Activated T-cell treated with anti-CD3 and anti-CD28 coated beads, Interleukin-2, amount 50 U/mL, for 4 hours (primary cell): ENCODE measurements around the gene MYLK4. TPM values are rescaled to one million over a fixed set of nuclear protein-coding genes. Genes with fewer than 3 reads are reported as not detected.
"Not testable (repeated sequence)": the region's sequence is repeated elsewhere in the genome, so short reads cannot be mapped to it uniquely, and the experiment has no call there.

ENCODE experiments used
- ATAC-seq, 2 donors: fragments of 200-7000 bp; cut with Tn5 transposase; one replicate each; pipeline ENCODE4 v1.10.0; 2021
- DNase-seq: peaks from one replicate; pipeline ENCODE4 v3.0.0-alpha.2; 2020
- H3K27me3 Mint-ChIP-seq: one replicate; pipeline ENCODE4 v1.8.0; 2021; ENCODE audit warnings: low read depth, mixed read lengths
- H3K36me3 Mint-ChIP-seq: one replicate; pipeline ENCODE4 v1.8.0; 2022; ENCODE audit warnings: mixed read lengths; ENCODE audit not compliant: insufficient read depth
- H3K4me1 Mint-ChIP-seq: one replicate; pipeline ENCODE4 v1.8.0; 2021; ENCODE audit warnings: low read depth, mixed read lengths
- H3K4me3 Mint-ChIP-seq: one replicate; pipeline ENCODE4 v1.8.0; 2021; ENCODE audit warnings: mild to moderate bottlenecking, moderate library complexity, mixed read lengths
- H3K9me3 Mint-ChIP-seq: one replicate; pipeline ENCODE4 v1.8.0; 2021; ENCODE audit warnings: mixed read lengths
- total RNA-seq, 3 donors: library from RNA; stranded (reverse); gene quantifications; one replicate each; pipeline ENCODE4 v1.2.1, GENCODE V29; 2021

The MYLK4 gene
- total RNA-seq, 3 donors from 2014 or later: 0.08 to 0.18 (median 0.11) TPM

DNA sequence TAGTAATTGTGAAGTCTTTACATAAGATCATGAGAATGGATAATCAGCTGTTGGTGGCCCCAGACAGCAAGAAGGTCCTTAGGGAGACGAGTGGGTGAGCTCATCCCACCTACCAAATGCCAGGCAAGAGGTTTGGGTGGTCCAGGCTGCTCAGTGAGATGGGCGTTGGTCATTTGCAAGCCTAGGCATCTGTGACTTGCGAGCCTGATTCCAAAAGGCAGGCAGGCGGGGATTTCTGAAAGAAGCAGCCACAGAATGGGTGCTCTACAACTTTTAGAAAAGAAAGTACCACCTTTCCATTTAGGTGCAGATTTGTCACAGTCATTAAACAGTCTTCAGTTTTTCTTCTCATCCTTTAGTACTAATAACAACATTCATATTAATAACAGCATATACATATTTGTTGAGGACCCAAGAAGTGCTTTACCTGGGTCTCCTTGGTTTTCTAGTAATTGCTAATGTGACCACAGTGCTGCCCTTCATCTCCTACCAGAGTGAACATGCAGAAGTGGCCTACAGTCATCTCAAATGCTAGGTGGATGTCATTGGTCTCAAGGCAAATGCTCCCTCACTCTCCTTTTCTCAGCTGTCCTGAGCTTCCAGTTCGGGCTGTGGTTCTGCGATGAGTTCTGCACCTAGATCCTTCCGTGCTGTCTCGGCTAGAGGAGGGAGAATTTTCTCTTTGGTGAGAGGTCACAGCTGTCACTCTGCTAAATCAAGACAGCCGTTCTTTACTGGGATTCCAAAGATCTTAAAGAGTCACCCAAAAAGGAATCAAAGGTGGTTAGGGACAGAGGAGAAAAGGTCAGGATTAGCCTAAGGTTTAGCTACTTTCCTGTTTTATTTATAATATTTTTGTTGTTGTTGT lies 17.2 kb upstream of the MYLK4 start:
- no peak for DNase-seq
- Mint-ChIP-seq H3K4me1 (peaks cover 51% of the 10 kb centered on the region), H3K9me3 (no peaks in the 10 kb centered on the region), H3K36me3 (peaks cover 14% of the 10 kb centered on the region), H3K4me3 (peak overlapping the region; percentile 93), H3K27me3 (no peaks in the 10 kb centered on the region)
- ATAC-seq: no peak

DNA sequence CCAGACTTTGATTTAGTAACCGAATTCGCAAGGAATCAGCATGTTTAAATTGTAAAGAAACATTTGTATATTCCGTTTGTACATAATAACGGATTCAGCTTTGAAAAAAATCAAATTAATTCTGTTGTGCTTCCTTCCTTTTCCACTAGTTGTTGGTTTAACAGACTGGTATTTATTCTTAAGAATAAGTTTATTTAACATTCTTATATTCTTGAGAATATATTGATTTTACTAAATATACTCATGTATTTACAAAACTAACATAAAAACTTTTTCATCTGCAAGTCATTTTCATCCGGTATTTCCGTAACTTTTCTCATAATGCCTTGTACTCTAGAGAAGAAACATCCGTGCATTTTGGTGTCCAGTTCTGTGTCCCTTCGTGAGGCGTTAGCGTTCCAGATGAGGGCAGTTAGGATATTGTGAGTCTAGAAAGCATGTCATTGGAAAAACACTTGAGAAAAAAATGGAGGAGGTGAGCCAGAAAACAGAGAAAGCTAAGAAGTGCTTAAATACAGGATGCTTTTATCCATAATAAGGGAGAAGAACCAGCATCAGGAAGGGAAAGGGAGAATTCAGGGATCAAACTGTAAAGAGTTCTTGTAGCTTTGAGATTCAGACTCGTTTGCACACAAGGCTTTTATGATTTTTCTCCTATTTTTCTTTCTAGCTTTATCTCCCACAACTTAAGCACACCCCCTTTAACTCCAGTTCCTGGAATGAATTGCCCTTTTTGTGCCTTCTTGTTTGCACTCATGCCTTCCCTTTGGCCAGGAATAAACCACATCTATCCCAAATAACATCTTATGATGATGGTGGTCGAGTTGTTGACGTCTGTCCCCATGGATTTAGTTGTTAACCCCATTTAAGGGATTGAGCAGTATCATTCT lies 16.3 kb upstream of the MYLK4 start:
- peaks cover 14% of the 10 kb centered on the region for H3K36me3 Mint-ChIP-seq
- DNase-seq: no peak
- no peaks in the 10 kb centered on the region for H3K27me3 Mint-ChIP-seq
- peak overlapping the region; percentile 93 for H3K4me3 Mint-ChIP-seq
- H3K4me1 Mint-ChIP-seq: peaks cover 48% of the 10 kb centered on the region
- ATAC-seq: no peak
- H3K9me3 Mint-ChIP-seq: no peaks in the 10 kb centered on the region

DNA sequence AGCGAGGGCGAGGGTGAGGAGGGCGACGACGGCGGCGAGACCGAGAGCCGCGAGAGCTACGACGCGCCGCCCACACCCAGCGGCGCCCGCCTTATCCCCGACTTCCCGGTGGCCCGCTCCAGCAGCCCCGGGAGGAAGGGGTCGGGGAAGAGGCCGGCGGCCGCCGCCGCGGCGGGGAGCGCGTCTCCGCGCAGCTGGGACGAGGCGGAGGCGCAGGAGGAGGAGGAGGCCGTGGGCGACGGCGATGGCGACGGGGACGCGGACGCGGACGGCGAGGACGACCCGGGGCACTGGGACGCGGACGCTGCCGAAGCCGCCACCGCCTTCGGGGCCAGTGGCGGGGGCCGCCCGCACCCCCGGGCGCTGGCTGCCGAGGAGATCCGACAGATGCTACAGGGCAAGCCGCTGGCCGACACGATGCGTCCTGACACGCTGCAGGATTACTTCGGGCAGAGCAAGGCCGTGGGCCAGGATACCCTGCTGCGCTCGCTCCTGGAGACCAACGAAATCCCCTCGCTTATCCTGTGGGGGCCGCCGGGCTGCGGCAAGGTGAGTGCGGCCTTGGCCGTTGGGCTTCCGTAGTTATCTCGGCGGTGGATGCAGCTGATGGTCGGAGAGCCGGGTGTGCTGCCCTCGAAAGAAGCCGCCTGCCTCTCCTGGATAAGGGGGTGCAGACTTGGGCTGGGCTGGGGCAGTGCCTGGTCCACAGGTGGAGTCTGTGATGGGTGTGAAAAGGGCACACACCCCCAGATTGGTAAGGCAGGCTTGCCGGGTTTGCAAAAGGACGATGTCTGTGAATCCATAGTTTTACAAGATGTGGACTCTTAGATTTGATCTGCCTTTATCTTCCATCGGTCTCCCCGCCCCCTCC lies 15.4 kb upstream of the MYLK4 start:
- H3K36me3 Mint-ChIP-seq: peaks cover 12% of the 10 kb centered on the region
- H3K27me3 Mint-ChIP-seq: no peaks in the 10 kb centered on the region
- peaks cover 46% of the 10 kb centered on the region for H3K4me1 Mint-ChIP-seq
- H3K4me3 Mint-ChIP-seq: peak overlapping the region; percentile 93
- peak; percentile 37 for DNase-seq
- peak in 1 of 2 donors; percentile 35 for ATAC-seq
- no peaks in the 10 kb centered on the region for H3K9me3 Mint-ChIP-seq

DNA sequence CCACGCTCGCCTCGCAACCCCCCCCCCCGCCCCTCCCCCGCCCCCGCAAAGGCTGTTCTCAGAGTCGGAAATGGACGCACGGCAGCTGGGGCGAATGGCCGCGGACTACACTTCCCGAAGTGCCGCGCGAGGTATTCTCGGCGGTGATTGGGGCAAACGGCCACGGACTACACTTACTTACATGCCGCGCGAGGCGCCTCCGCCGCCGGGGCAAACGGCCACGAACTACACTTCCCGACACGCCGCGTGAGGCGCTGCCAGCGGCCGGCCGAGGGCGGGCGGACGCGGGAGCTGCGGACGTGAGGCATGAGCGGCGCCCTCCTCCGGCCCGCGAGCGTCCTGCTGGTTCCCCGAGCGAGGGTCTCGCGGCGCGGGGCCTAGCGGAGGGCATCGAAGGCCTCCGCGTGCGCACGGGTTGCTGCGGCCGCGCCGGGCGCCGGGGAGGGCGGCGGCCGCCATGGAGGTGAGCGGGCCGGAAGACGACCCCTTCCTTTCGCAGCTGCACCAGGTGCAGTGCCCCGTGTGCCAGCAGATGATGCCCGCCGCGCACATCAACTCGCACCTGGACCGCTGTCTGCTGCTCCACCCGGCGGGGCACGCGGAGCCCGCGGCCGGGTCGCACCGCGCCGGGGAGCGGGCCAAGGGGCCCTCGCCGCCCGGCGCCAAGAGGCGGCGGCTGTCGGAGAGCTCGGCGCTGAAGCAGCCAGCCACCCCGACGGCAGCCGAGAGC lies 14.6 kb upstream of the MYLK4 start, which contains the start of gene WRNIP1:
Gene WRNIP1 (plus strand): TSS at position 228 of the 730 bp plus-strand sequence. CDS start 230 bp downstream, at position 458.
- Mint-ChIP-seq H3K4me1 (peaks cover 46% of the 10 kb centered on the region), H3K9me3 (no peaks in the 10 kb centered on the region), H3K36me3 (peaks cover 9% of the 10 kb centered on the region), H3K27me3 (no peaks in the 10 kb centered on the region), H3K4me3 (peak within 1 kb of the TSS; percentile 93)
- ATAC-seq (peak; percentile 91 to 93), DNase-seq (peak; percentile 93)

DNA sequence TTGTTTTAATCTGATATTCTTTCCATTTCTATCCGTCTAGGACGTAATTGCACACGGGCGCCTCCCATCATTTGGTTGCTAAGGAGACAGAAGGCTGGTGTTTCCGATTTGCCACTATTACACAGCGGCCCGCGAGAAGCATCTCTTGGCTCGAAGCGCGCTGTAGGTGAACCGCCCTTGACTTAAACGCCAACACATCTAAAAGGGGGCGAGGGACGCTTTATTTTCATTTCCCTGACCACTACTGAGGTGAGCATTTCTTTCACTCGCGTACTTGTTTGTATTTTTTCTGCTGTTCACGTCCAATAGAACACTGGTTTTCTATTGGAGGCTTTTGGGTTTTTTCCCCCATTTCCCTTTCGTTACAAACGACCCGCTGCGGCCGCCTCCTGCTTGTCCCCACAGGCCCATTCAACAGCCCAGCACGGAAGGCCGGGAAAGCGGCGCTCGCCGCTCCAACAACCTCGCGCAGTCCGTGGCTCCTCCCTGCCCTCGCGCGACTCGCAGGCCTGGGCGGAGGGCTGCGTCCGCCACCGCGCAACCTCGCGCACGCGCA lies 14.0 kb upstream of the MYLK4 start:
- Mint-ChIP-seq H3K27me3 (no peaks in the 10 kb centered on the region), H3K9me3 (no peaks in the 10 kb centered on the region), H3K4me1 (peaks cover 40% of the 10 kb centered on the region), H3K36me3 (peaks cover 5% of the 10 kb centered on the region), H3K4me3 (peak overlapping the region; percentile 89)
- peak; percentile 74 to 75 for ATAC-seq
- peak; percentile 54 for DNase-seq

DNA sequence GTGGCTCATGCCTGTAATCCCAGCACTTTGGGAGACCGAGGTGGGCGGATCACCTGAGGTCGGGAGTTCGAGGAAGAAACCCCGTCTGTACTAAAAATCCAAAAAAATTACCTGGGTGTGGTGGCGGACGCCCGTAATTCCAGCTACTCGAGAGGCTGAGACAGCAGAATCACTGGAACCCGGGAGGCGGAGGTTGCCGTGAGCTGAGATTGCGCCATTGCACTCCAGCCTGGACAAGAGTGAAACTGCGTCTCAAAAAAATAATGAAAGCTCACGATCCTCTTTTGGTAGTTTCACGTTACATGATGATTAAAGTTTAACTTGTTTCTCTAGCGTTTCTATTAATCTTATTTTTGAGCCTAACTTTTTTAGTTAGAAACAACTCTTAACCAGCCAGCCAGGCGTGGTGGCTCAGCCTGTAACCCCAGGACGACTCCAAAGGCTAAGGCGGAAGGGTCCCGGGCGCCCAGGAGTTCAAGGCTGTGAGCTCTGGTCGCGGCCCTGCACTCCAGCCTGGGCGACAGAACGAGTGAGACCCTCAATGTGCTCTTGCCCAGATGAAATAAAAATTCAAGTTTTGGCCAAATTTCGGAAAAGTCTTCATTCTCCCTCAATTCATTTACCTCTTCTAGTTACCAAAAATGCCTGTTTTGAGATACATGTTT lies 13.3 kb upstream of the MYLK4 start:
- peaks cover 5% of the 10 kb centered on the region for H3K36me3 Mint-ChIP-seq
- no peaks in the 10 kb centered on the region for H3K9me3 Mint-ChIP-seq
- DNase-seq (no peak), ATAC-seq (no peak)
- H3K4me1 Mint-ChIP-seq: peaks cover 37% of the 10 kb centered on the region
- H3K27me3 Mint-ChIP-seq: no peaks in the 10 kb centered on the region
- H3K4me3 Mint-ChIP-seq: peak overlapping the region; percentile 89

DNA sequence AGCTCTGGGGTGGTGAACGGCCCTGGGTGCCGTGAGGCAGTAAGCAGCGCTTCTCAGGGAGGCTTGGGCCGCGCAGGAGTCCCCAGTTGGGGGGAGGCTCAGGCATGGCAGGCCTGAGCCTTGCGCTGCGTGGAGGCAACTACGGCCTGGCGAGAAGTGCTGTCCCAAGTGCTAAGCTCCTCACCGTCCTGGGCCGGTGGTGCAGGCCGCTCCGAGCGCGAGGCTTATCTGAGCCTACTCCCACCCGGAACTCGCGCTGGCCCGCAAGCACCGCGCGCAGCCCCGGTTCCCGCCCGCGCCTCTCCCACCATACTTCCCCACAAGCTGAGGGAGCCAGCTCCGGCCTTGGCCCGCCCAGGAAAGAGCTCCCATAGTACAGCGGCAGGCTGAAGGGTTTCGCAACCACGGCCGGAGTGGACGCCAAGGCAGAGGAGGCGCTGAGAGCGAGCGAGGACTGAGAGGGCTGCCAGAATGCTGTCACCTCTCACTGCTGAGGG lies 12.7 kb upstream of the MYLK4 start:
- H3K27me3 Mint-ChIP-seq: peaks cover 2% of the 10 kb centered on the region
- H3K9me3 Mint-ChIP-seq: no peaks in the 10 kb centered on the region
- peak overlapping the region; percentile 89 for H3K4me3 Mint-ChIP-seq
- peaks cover 2% of the 10 kb centered on the region for H3K36me3 Mint-ChIP-seq
- H3K4me1 Mint-ChIP-seq: peaks cover 31% of the 10 kb centered on the region
- DNase-seq (no peak), ATAC-seq (no peak)

DNA sequence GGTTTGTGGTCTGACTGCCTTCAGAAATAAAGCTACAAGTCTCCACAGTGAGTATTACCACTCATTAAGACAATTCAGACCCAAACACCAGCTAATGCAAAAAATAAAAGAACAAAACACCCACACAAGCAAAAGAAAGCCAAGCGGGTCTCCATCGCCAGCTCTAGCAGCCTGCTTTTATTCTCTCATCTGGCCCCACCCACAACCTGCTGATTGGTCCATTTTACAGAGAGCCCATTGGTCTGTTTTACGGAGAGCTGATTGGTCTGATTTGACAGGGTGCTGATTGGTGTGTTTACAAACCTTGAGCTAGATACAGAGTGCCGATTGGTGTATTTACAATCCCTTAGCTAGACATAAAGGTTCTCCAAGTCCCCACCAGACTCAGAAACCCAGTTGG lies 12.1 kb upstream of the MYLK4 start:
- H3K9me3 Mint-ChIP-seq, DNase-seq, H3K4me3 Mint-ChIP-seq, ATAC-seq, H3K27me3 Mint-ChIP-seq, H3K36me3 Mint-ChIP-seq: not testable (repeated sequence)
- H3K4me1 Mint-ChIP-seq: peaks cover 26% of the 10 kb centered on the region

DNA sequence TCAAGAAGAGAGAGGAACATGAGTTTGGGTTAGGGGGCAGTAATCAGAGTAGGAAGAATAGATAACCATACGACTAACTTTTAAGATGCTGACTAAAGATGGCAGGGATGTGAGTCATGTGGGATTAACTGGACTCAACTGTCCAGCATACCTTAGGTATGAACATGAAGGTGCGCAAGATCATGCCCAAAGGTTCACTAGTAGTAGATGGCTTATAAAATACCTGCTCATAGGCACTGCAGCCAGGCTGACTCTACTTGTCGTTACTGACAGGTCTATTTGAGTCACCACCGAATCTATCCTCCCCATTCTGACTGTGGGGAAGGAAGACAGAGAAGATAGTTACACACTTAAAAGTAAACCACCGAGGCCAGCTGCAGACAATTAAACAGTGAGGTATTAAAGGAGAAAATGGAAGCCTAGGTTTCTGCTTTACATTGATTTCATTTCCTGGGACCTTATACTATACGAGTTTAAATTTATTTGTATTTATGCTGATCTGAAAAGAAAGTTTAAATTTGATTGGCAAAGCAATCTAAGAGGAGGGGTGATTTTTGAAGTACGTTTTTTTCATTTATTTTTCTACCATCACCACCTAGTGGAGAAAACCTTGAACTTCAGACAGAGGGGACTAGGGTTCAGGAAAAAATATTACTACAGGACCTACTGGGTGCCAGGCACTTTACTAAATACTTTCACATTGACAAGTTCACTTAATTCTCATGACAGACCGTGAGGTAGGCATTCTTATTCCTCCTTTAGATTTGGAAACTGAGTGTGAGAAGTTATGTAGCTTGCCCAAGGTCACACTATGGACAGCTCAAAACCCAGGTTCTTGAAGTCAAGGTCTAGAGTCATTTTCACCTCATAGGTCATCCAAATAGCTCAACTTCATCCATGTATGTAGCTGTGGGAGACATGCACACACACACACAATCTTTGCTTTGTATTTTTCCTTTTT lies 10.4 kb upstream of the MYLK4 start:
- DNase-seq: no peak
- peaks cover 4% of the 10 kb centered on the region for H3K27me3 Mint-ChIP-seq
- ATAC-seq: no peak
- H3K4me3 Mint-ChIP-seq: peak overlapping the region; percentile 74
- no peaks in the 10 kb centered on the region for H3K36me3 Mint-ChIP-seq
- peaks cover 16% of the 10 kb centered on the region for H3K4me1 Mint-ChIP-seq
- no peaks in the 10 kb centered on the region for H3K9me3 Mint-ChIP-seq

DNA sequence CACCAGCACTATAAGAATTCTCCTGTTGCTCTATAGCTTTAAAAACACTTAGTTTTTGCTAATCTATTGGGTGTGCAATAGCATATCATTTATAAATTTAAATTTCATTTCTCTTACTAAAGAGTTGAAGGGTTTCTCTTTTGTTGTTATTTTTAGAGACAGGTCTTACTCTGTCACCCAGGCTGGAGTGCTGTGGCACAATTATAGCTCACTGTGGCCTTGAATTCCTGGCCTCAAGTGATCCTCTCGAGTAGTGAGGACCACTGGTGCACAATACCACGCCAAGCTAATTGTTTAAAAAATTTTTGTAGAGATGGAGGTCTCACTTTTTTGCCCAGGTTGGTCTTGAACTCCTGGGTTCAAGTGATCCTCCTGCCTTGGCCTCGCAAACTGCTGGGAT lies 8.3 kb upstream of the MYLK4 start:
- no peak for DNase-seq
- no peak for ATAC-seq
- H3K4me1 Mint-ChIP-seq: peaks cover 7% of the 10 kb centered on the region
- H3K36me3 Mint-ChIP-seq: no peaks in the 10 kb centered on the region
- no peak overlapping the region for H3K4me3 Mint-ChIP-seq
- peaks cover 14% of the 10 kb centered on the region for H3K27me3 Mint-ChIP-seq
- no peaks in the 10 kb centered on the region for H3K9me3 Mint-ChIP-seq

DNA sequence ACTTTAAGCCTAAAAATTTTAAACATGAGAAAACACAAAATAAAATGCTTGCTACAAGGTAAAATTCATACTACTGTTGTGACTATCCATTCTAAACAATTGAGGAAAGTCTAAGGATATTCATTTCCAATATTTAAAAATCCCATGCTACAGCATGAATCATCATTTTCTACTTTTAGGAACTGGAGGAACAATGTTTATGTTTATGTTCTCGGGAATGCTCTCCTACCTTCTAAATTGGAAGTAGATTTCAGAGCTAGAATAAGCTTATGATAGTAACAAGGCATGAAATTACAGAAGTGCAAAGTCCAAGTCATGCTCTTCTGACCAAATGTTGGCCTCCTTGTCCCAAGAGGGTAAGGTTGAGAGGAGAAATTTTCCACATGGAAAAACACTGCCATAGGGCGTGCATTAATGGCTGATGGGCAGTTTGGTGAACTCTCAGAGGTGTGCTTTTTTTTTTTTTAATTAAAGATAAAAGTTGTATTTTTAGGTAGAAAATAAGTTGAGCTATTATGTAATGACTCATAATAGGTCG lies 6.0 kb upstream of the MYLK4 start:
- no peak for ATAC-seq
- H3K9me3 Mint-ChIP-seq: no peaks in the 10 kb centered on the region
- H3K4me1 Mint-ChIP-seq: peaks cover 6% of the 10 kb centered on the region
- DNase-seq: no peak
- peaks cover 18% of the 10 kb centered on the region for H3K27me3 Mint-ChIP-seq
- H3K36me3 Mint-ChIP-seq: no peaks in the 10 kb centered on the region
- no peak overlapping the region for H3K4me3 Mint-ChIP-seq
